ENCODE data around the gene PRR5L. TPM values are rescaled to one million over a fixed set of nuclear protein-coding genes. Genes with fewer than 3 reads are reported as not detected.

The PRR5L gene
- total and polyA plus RNA-seq, 2 donors (not counting 1 experiment from before 2014, with no cell fraction given): 4.0 to 5.9 TPM

DNA sequence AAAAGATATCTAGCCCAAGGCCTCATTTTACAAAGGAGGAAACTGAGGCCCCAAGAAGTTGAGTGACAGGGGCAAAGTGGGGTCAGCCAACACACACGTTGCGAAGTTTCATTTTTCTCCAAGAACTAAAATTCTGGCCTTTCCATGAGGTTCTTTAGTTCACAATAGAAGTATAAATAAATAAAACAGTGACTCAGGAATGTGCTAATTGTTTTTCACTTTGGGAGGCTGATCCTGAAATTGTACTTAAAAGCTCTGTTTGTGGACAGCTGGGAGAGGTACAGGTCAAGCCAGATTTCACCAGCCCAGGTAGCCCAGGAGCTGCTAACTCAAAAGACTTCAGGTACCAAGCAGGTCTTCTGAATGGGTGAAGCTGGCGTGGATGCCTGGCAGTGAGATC, 108.7 kb downstream of the PRR5L start:
- Histone ChIP-seq H2AFZ (ENCODE audit: insufficient read depth, low read depth, low read length, poor library complexity, severe bottlenecking) (no peak overlapping the region), H3K79me2 (ENCODE audit: control insufficient read depth, insufficient read depth, low read length) (peaks cover 6% of the 10 kb centered on the region), H3K4me2 (replicated peaks; ENCODE audit: low read depth, low read length, poor library complexity, severe bottlenecking) (no peak overlapping the region), H4K20me1 (ENCODE audit: control insufficient read depth, insufficient read depth, low read length, poor library complexity, severe bottlenecking) (no peaks in the 10 kb centered on the region), H3K9me3 (ENCODE audit: control extremely low read depth in 1 of 3, control insufficient read depth in 2 of 3, insufficient read depth in 1 of 3, low read length in 2 of 3) (no peaks in the 10 kb centered on the region), H3K36me3 (replicated peaks in 1 of 2; ENCODE audit: control extremely low read depth in 1 of 2, control insufficient read depth in 1 of 2, extremely low read depth in 1 of 2, insufficient read depth in 2 of 2, low read length in 1 of 2) (no peaks in the 10 kb centered on the region), H3K4me1 (ENCODE audit: control insufficient read depth in 2 of 2, insufficient read depth in 2 of 2, low read length in 2 of 2) (peaks cover 51 to 55% of the 10 kb centered on the region in 2 donors), H3K27me3 (replicated peaks in 1 of 4; ENCODE audit: control extremely low read depth in 1 of 4, control insufficient read depth in 3 of 4, insufficient read depth in 4 of 4, low read length in 3 of 4) (no peaks in the 10 kb centered on the region), H3K4me3 (ENCODE audit: control extremely low read depth in 1 of 5, extremely low read depth in 1 of 5, insufficient read depth in 1 of 5, low read depth in 2 of 5, low read length in 4 of 5) (no peak overlapping the region), H3K27ac (ENCODE audit: low read length in 2 of 2) (no peak overlapping the region), H3K9ac (ENCODE audit: low read length) (no peak overlapping the region)
- CTCF ChIA-PET: no interaction called here
- Mint-ChIP-seq H3K4me3 (no peak overlapping the region), H3K27me3 (no peaks in the 10 kb centered on the region), H3K9me3 (ENCODE audit: insufficient read depth) (no peaks in the 10 kb centered on the region), H3K27ac (no peak overlapping the region), H3K4me1 (peaks cover 62% of the 10 kb centered on the region)
- TF ChIP-seq, protein P1, sequence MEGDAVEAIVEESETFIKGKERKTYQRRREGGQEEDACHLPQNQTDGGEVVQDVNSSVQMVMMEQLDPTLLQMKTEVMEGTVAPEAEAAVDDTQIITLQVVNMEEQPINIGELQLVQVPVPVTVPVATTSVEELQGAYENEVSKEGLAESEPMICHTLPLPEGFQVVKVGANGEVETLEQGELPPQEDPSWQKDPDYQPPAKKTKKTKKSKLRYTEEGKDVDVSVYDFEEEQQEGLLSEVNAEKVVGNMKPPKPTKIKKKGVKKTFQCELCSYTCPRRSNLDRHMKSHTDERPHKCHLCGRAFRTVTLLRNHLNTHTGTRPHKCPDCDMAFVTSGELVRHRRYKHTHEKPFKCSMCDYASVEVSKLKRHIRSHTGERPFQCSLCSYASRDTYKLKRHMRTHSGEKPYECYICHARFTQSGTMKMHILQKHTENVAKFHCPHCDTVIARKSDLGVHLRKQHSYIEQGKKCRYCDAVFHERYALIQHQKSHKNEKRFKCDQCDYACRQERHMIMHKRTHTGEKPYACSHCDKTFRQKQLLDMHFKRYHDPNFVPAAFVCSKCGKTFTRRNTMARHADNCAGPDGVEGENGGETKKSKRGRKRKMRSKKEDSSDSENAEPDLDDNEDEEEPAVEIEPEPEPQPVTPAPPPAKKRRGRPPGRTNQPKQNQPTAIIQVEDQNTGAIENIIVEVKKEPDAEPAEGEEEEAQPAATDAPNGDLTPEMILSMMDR (IDR thresholded peaks at IDR 0.05): no peak
- no peak for DNase-seq
- POLR2A ChIA-PET: no interaction called here
- intact Hi-C loops (cut with micrococcal nuclease): no loop called here
- ATAC-seq (ENCODE audit: low read depth): no peak
- WGBS (ENCODE audit: insufficient coverage): no CpG with 5 or more reads among the region's 3 CpGs

DNA sequence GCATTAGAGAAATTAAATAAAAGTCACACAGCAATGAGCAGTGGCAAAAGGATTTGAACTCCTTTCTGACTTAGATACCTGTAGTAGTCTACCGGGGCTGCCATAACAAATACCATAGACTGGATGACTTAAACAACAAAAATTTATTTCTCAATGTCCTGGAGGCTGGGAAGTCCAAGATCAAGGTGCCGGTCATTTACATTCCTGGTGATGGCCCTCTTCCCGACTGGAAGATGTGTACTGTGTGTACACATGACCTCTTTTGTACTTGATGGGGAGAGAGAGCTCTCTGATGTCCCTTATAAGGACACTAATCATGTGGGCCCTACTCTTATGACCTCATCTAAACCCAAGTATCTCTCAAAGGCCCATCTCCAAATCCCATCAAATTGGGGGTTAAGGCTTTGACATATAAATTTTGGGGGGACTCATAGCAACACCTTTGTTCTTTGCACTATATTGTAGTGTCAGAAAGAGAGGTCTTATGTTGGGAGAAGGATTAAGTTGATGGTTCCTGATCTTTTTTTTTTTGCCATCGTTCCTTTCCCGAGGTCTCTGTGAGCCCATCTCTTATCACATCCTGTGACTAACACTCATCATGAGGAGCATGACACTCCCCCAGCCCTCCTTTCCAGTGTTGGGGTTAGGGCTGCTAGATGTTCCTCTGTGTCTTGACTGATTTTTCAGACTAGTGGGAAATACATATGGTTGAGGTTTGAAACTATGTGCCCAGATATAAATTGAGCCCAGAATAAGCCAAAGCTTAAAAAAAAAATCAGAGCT, 109.7 kb downstream of the PRR5L start:
- intact Hi-C loops (cut with micrococcal nuclease): no loop called here
- no peak overlapping the region for H3K4me3 Mint-ChIP-seq
- no peaks in the 10 kb centered on the region for H3K36me3 ChIP-seq (replicated peaks in 1 of 2; ENCODE audit: control extremely low read depth in 1 of 2, control insufficient read depth in 1 of 2, extremely low read depth in 1 of 2, insufficient read depth in 2 of 2, low read length in 1 of 2)

More for the DNA sequence above, 109.7 kb downstream of the PRR5L start:
- H3K27me3 ChIP-seq (replicated peaks in 1 of 4; ENCODE audit: control extremely low read depth in 1 of 4, control insufficient read depth in 3 of 4, insufficient read depth in 4 of 4, low read length in 3 of 4): no peaks in the 10 kb centered on the region
- ChIA-PET CTCF (no interaction called here), POLR2A (no interaction called here)
- no peak overlapping the region for H3K9ac ChIP-seq (ENCODE audit: low read length)
- no peak overlapping the region for H2AFZ ChIP-seq (ENCODE audit: insufficient read depth, low read depth, low read length, poor library complexity, severe bottlenecking)
- H3K9me3 ChIP-seq (ENCODE audit: control extremely low read depth in 1 of 3, control insufficient read depth in 2 of 3, insufficient read depth in 1 of 3, low read length in 2 of 3): no peaks in the 10 kb centered on the region
- H3K4me1 Mint-ChIP-seq: peaks cover 62% of the 10 kb centered on the region
- peak overlapping the region; percentile 41 for H3K27ac Mint-ChIP-seq
- no peaks in the 10 kb centered on the region for H3K27me3 Mint-ChIP-seq
- H3K4me2 ChIP-seq (replicated peaks; ENCODE audit: low read depth, low read length, poor library complexity, severe bottlenecking): no peak overlapping the region
- WGBS (ENCODE audit: insufficient coverage): no CpG with 5 or more reads among the region's 5 CpGs
- peaks cover 51 to 55% of the 10 kb centered on the region in 2 donors for H3K4me1 ChIP-seq (ENCODE audit: control insufficient read depth in 2 of 2, insufficient read depth in 2 of 2, low read length in 2 of 2)
- TF ChIP-seq EZH2 (IDR thresholded peaks at IDR 0.05; ENCODE audit: borderline replicate concordance, insufficient read depth, low read depth, low read length, poor library complexity, severe bottlenecking): no peak
- TF ChIP-seq, protein P1 (IDR thresholded peaks at IDR 0.05): no peak
- ATAC-seq (ENCODE audit: low read depth) (no peak), DNase-seq (no peak)
- no peak overlapping the region for H3K27ac ChIP-seq (ENCODE audit: low read length in 2 of 2)
- no peaks in the 10 kb centered on the region for H4K20me1 ChIP-seq (ENCODE audit: control insufficient read depth, insufficient read depth, low read length, poor library complexity, severe bottlenecking)
- H3K79me2 ChIP-seq (ENCODE audit: control insufficient read depth, insufficient read depth, low read length): peaks cover 6% of the 10 kb centered on the region
- no peaks in the 10 kb centered on the region for H3K9me3 Mint-ChIP-seq (ENCODE audit: insufficient read depth)
- no peak overlapping the region for H3K4me3 ChIP-seq (ENCODE audit: control extremely low read depth in 1 of 5, extremely low read depth in 1 of 5, insufficient read depth in 1 of 5, low read depth in 2 of 5, low read length in 4 of 5)
